Glomerular endothelial cell (primary cell): ENCODE data around the gene ABHD16A. TPM values are rescaled to one million over a fixed set of nuclear protein-coding genes. Genes with fewer than 3 reads are reported as not detected.

Experiments
- DNase-seq: peaks from one replicate; pipeline ENCODE4 v3.0.0-alpha.2; 2011; ENCODE audit warnings: low read depth, low spot score; ENCODE audit errors: extremely low read depth
- total RNA-seq: library from RNA; depleted of rRNA; stranded (reverse); fragments of >200 nt; gene quantifications from 2 replicates; pipeline ENCODE4 v1.2.3, GENCODE V29; 2015

The ABHD16A gene
- total RNA-seq, 1 donor from 2014 or later: 49.2 TPM

DNA sequence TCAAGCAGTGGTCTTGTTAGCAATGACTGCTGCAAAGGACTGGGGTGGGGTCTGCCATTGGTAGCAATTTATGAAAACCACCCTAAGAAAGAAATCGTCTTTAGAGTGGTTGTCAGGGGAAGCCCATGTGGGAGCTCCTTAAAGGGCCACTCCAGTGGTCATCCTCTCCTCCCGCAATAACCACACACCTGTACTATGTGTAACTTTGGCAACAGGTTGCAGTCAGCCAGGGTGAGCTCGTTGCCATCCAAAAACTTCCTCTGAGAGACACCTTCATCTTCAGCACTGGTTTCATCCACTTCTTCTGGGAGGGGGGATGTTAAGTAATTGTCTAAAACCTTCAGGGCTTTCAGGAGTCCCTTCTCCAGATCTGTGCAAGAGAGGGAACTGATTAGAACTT, 28.9 kb upstream of the ABHD16A start:
- DNase-seq: no peak

- DNase-seq: no peak
Measured at GRCh38 chr6:31730631-31731086, 27.5 kb upstream of the ABHD16A start.

GRCh38 chr6:31729979-31730630, 27.0 kb upstream of the ABHD16A start:
- no peak for DNase-seq

GRCh38 chr6:31729515-31729978, 26.4 kb upstream of the ABHD16A start:
- peak; percentile 62 for DNase-seq

DNA sequence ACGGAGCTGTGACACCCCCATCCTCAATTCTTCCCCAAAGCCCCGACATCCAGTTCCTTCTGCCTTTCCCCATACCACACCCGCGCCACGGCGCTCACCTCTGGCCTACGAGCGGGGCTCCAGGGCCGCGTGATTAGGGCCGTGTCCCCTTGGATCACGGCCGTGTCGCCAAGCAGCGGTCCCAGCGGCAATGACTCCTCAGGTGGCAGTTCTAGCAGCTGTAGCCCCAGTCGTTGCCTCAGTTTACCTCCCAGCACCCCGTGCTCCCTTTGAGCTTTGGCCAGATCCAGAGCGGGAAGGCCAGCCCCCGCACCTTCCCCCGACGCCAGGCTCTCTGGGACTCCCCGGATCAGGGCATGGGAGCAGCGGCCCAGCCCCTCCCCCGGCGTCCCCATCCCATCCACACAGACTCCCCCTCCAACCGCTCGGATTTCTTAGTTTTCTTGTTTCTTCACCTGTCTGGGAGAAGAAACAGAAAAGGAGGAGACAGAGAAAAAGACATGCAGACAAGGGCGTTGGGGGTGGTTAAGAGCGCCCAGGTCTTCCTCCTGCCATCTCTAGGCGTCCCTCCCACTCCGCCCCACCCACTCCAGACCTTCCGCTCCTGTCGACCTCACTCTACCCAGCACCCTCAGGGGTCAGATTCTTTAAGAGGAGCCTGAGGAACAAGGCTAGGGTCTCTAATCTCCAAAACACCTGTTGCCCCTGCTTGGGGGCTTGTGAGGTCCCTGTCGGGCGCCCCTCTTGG, 25.8 kb upstream of the ABHD16A start, which contains the start of gene DDAH2:
DDAH2 (minus strand) TSS at position 533 of the 748 bp plus-strand sequence; CDS start at position 395, 138 bp downstream.
- DNase-seq: no peak

DNA sequence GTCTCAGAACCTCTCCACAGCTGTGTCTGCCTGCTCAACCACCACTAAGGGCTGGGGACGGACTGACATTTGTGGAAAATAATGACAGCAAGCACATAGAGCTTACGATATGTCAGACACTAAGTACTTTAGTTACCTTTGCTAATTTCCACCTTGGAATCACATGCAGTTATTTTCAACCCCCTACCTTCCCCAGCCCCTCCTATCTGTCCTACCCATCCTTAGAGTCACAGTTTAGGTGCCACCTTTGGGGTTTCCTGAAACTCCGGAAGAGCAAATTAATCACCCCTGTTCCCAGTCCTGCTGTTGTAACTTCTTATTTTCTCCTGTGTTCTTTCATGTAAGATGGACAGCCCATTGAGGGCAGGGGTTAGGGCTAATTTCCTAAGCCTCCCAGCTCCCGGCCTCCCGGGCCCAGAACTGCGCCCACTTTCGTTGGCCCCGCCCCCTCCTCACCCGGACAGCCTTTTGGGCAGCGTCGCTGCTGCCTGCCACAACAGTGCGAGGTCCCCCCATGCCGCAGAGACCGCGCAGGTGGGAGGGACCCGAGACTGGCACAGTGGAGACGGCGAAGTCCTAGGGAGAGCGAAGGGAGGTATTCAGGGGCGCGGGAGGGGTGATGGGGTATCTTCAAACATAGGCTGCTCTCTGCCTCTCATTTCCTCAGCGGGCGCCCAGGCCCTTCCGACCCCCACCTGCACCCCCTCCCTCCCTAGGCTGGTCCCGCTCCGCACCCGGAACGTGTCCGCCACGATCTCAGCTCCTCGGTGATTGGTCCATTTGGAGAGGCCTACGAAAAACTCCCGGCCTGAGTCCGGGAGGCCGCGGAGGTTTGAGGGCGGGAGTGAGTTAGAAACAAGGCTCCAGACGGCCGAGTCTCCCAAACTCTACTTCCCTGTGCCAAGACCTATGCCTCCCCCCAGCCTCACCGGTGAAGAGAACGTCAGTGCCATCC, 24.9 kb upstream of the ABHD16A start:
- no peak for DNase-seq

GRCh38 chr6:31727034-31727716, 24.1 kb upstream of the ABHD16A start:
- DNase-seq: no peak

- no peak for DNase-seq
Measured at GRCh38 chr6:31725502-31726350, 22.6 kb upstream of the ABHD16A start.

GRCh38 chr6:31723980-31724691, 21.0 kb upstream of the ABHD16A start:
- no peak for DNase-seq

- no peak for DNase-seq
Measured at GRCh38 chr6:31723245-31723979, 20.3 kb upstream of the ABHD16A start, which contains the start of gene MPIG6B. Gene MPIG6B, plus strand, starts transcription at chr6:31723373. Its CDS starts 11 bp downstream, at chr6:31723384.

- no peak for DNase-seq
Measured at GRCh38 chr6:31722173-31722572, 19.0 kb upstream of the ABHD16A start.

- DNase-seq: no peak
Measured at GRCh38 chr6:31721351-31722020, 18.4 kb upstream of the ABHD16A start, which contains the start of gene LY6G6C. Gene LY6G6C, minus strand, starts transcription at chr6:31721746. Its CDS starts 67 bp downstream, at chr6:31721679.

DNA sequence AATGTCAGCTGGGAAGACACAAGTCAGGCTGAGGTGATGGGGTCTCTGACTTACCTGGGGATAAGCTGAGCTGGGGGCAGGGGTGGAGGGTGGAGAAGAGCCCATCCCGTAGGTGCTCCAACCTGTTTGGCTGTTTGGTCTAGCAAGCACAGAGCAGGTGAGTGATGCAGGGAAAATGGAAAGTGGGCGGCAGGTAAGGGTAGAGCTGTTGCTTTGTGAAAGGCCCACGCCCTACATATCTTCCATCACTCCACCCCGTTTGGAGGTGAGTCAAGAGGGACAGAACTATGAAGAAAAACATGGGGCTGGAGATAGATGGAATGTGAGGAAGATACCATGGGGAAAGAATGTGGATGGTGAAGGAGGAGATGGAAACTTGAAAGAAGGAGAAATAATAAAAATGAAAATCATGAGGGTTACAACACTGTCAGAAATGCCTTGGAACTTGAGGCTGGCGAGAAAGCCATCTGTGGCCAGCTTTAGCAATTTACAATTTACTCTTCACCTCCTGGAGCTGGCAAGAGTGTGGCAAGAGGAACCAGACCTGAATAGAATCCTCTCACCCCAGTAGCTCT, 17.2 kb upstream of the ABHD16A start:
- DNase-seq: no peak

DNA sequence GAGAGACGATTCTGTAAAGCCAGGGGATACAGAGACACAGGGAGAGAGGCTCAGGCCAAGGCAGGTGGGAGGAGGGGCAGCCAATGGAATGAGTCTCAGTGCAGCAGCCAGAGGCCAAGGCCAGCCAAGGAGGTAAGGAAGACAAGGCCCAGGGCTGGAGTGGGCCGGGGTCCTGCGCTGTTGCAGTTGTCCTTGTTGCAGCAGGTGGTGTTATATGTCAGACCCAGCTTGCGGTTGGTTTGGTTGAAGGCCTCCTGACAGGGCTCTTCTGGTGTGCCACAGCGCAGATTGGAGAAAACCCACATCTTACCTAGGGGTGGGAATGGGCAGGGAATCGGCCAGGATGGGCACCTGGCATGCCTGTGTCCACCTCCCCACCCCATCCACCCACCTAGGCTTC, 15.9 kb upstream of the ABHD16A start:
- no peak for DNase-seq

DNA sequence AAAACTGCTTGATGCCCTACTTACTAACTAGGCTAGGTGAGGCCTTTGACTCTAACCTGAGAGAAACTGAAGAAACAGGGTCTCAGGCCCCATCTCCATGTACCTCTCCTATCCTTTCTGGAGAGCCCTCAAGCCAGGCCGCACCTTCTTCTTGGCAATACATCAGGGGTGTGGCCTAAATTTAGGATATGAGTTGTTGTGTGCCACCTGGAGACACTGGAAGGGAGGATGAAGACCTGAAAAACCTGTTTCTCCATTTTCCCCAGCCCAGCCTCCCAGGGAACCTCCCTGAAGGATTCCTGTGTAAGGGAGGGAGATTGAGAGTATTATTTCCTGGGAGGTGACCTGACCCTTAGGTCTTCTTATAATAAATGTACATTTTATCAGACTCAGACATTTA, 15.1 kb upstream of the ABHD16A start:
- no peak for DNase-seq

- DNase-seq: no peak
Measured at GRCh38 chr6:31717499-31718222, 14.5 kb upstream of the ABHD16A start.
